CD4-positive, alpha-beta T cell treated with Interleukin-1 beta for 1 hour (primary cell): ENCODE measurements around the gene HK1.
A peak's percentile ranks its signal among the peaks of the same experiment; 100 is the strongest.
"Not testable (repeated sequence)": the region's sequence is repeated elsewhere in the genome, so short reads cannot be mapped to it uniquely, and the experiment has no call there.

Source experiments
- DNase-seq, 2 donors: peaks; one replicate each; pipeline ENCODE4 v3.0.0-alpha.2; 2020 to 2022

Gene HK1

DNA sequence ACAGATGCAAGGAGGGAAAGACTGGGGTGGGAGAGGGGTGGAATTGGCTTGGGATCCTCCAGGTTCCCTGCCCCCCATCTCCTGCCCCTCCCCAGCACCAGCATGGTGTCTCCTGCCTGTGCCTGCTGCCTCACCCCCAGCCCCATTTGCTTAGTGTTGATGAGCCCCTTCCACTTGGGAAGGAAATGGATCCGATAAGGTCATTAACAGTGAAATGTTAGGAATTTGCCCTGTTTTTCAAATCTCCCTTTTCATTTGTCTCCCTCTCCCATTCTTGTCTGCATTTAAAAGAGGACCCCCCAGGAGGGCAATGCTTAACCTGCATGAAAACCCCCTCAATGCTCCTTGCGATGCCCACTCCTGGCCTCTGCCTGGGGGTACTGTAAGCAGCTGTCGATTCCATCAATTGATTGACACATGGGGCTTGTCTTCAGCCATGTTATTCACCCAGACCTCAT, 51.5 kb downstream of the HK1 start:
- no peak for DNase-seq

- DNase-seq = no peak
Measured at GRCh38 chr10:69331161-69331560, 52.9 kb downstream of the HK1 start.

DNA sequence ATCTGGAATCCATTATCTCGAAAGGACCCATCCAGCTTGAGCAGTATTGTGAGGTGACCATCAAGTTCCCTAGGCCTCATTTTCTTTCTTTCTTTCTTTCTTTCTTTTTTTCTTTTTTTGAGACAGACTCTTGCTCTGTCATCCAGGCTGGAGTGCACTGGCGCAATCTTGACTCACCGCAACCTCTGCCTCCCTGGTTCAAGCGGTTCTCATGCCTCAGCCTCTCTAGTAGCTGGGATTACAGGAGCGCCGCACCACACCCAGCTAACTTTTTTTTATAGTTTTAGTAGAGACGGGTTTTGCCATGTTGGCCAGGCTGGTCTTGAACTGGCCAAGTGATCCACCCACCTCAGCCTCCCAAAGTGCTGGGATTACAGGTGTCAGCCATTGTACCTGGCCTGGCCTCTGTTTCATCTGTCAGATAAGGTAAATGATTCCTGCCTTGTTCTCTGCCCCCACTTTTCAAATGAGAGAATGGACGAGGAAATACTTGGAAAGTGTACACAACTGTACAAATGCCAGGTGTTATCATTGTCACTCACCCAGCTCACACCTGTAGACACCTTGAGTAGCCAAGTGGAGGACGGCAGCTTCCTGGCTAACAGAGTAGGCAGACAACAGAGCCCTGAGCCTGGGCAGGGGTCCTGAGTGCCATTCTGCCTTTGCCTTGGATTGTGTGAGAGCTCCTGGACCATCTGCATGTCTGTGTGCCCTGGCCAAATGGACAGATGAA, 54.1 kb downstream of the HK1 start:
- no peak for DNase-seq

- DNase-seq = no peak
Measured at GRCh38 chr10:69333205-69333604, 54.9 kb downstream of the HK1 start.

- not testable (repeated sequence) for DNase-seq
Measured at GRCh38 chr10:69333865-69334301, 55.6 kb downstream of the HK1 start.

- DNase-seq = no peak
Measured at GRCh38 chr10:69334302-69335062, 56.2 kb downstream of the HK1 start.

- peak in 1 of 2 donors; percentile 46 for DNase-seq
Measured at GRCh38 chr10:69335063-69335587, 56.8 kb downstream of the HK1 start.

- DNase-seq = no peak
Measured at GRCh38 chr10:69335613-69336012, 57.3 kb downstream of the HK1 start.

DNA sequence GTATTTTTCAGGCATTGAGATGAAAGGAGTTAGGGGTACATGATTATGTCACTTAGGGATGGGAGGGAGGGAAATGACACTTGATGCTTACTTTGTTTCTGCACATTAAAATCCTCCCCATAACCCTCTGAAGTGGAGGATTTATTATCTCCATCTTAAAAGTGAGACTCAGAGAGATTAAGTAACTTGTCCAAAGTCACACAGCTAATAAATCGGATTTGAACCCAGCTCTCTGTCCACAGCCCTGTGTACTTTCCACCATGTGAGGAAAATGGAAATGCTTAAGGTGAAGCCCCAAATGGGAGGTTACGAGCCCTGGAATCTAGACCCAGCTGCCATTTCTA, 58.6 kb downstream of the HK1 start:
- no peak for DNase-seq

- DNase-seq = peak in 1 of 2 donors; percentile 19
Measured at GRCh38 chr10:69337296-69338132, 59.2 kb downstream of the HK1 start.

- DNase-seq = no peak
Measured at GRCh38 chr10:69338133-69338456, 59.8 kb downstream of the HK1 start.

- DNase-seq = no peak
Measured at GRCh38 chr10:69338547-69339450, 60.5 kb downstream of the HK1 start.

DNA sequence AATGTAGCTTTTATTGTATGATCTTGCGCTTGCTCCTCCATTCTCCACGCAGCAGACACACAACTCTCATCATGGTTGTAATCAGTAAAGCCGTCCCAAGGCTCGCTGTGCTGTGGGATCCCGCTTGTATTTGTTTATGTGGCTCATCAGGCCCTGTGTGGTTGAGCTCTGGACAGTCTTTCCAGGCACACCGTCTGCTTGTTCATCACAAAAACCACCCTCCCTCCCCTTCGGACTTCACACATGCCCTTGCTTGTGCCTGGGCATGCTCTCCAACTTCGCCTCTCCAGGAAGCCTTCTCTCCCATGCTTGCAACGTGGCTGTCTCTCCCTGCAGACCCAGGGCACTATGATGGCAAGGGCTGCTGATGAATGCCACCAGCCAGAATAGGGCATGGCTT, 62.4 kb downstream of the HK1 start:
- DNase-seq = no peak

DNA sequence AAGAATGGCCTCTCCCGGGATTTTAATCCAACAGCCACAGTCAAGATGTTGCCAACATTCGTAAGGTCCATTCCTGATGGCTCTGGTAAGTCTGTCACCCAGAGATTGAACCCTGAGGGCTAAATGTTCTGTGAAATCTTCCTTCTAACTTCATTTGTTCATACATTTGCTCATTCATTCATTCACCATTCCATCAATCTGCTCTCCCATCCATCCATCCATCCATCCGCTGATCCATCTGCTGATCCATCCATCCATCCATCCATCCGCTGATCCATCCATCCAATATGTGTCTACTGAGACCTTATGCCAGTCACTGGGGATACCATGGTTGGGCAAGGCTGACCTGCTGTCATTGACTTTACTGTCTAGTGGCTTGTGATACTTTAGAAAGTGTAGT, 65.6 kb downstream of the HK1 start:
- DNase-seq = no peak

- peak; percentile 19 to 30 for DNase-seq
Measured at GRCh38 chr10:69344591-69345252, 66.4 kb downstream of the HK1 start.

DNA sequence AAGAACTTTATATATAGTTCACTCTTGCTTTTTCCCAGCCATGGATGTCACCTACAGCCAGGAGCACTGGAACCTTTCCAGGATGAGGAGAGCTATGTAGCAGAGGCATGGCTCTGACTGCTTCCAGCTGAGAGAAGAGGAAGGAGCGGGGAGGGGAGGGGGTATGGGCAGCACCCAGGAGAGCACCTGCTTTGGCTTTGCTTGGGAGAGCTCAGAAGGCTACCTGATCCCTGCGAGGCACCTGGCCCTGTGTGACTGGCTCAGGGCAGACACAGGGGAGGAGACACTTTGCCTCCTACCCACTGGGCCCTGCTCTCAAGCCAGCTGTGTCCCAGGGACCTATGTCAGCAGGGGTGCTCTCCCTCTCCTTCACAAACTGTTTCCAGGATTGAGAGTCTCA, 67.1 kb downstream of the HK1 start:
- DNase-seq = no peak

- no peak for DNase-seq
Measured at GRCh38 chr10:69345890-69346474, 67.7 kb downstream of the HK1 start.

DNA sequence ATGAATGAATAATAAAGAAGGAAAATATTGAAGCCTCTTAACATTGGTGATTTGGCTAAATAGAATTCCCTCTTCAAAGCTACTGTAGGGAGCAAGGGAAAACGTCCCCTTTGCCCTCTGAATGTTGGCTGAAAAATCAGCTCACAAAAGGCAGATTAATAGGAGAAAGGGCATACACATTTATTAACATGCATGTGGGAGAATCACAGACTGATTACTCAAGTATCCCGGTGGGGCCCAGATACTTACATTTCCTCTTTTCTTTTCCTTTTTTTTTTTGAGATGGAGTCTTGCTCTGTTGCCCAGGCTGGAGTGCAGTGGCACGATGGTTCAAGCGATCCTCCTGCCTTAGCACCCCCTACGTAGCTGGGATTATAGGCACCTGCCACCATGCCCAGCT, 68.5 kb downstream of the HK1 start:
- DNase-seq = no peak

DNA sequence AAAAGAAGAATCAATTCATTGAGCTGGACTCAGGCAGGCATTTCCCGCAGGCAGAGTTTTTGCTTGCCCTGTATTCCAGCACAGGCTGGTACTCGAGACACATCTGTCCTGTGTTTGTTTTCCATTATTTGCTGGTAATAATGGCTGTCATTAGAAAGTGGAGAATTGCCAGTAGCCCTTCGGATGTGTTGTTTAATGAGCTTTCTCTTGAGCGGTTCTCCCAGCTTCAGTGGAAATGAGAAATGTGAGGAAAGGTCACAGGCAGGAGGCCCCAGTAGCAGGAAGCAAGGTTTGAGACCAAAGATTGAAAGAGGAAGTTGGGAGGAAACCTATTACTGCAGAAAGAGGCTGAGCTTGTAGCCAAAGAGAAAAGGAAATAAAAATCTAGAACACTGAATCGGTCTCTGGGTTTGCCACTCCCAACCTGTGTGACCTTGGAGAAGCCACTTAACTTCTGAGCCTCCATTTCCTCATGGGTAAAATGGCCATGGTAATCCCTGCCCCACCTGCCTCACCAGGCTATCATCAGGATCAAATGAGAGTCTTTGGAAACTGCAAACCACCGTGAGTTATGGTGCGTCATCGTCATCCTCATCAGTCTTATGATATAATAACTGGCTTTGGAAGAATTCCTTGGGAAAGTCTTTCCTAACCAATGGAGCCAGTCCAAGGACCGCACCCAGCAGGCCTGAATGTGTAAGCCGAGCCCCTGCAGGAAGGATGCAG, 70.7 kb downstream of the HK1 start:
- no peak for DNase-seq

DNA sequence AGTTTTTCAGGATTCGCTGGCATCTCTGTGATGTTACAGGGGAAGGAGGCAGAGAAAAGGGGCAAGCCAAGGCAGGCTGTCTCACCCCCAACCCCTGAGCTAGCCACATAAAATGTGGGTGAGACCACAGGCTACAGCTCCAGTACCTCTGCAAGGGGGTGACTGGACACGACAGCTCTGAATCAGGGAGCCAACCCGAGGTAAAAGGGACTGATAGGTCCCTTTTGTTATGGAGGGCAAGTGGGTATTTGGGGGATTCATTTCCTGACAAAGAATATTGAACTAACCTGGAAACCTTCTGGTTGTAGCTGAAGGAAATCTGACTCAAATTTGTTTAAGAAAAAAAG, 71.2 kb downstream of the HK1 start:
- no peak for DNase-seq

DNA sequence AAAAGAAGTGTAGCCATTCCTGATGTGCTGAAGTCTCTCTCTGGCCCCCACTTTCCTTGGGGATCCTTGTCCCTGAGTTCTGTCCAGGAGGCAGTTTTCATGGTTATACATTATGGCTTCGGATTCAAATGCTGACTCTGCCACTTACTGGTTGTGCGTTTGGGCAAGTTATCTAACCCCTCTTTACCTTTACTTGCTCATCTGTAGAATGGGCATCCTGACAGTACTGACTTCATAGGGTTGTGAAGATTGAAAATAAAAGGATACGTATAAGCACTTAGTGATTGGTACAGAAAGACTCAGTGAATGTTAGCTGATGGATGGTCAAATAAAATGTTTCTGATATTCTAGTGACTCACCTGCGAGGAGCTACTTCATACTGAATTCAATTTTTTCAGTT, 73.3 kb downstream of the HK1 start:
- no peak for DNase-seq
